Sigmoid colon (tissue), 4 donors: ENCODE results near the gene MBOAT7.

Source experiments
- CTCF ChIP-seq, 4 experiments: fragments of 450-650 bp in 3 of 4; fragments of 200-600 bp in 1 of 4; IDR thresholded peaks; one replicate each; pipeline ENCODE4 v1.5.1; 2016 to 2019; ENCODE audit warnings: antibody characterized with exemption in 4 of 4, mild to moderate bottlenecking in 3 of 4, moderate library complexity in 2 of 4
- POLR2A ChIP-seq, 2 donors: fragments of 450-650 bp; IDR thresholded peaks; one replicate each; pipeline ENCODE4 v1.6.1; 2016; ENCODE audit warnings: antibody characterized with exemption in 2 of 2, mild to moderate bottlenecking in 2 of 2, moderate library complexity in 2 of 2
- POLR2AphosphoS5 ChIP-seq, 4 donors: sonication (generic); formaldehyde crosslinking; IDR thresholded peaks; one replicate each; pipeline ENCODE4 v1.6.1; 2017; ENCODE audit warnings: antibody characterized with exemption in 4 of 4

GRCh38 chr19:54160854-54161253 lies 28.5 kb downstream of the MBOAT7 start:
- TF ChIP-seq CTCF (IDR thresholded peaks at IDR 0.05) (no peak), POLR2A (IDR thresholded peaks at IDR 0.05) (no peak), POLR2AphosphoS5 (IDR thresholded peaks at IDR 0.05) (no peak)
